Activated naive CD4-positive, alpha-beta T cell treated with anti-CD3 and anti-CD28 coated beads, Interleukin-2, amount 50 U/mL, for 16 hours (primary cell): ENCODE data around the gene MAPK1.
"Not testable (repeated sequence)": the region's sequence is repeated elsewhere in the genome, so short reads cannot be mapped to it uniquely, and the experiment has no call there.

Source experiments
- DNase-seq: peaks from one replicate; pipeline ENCODE4 v3.0.0-alpha.2; 2020

Gene MAPK1

DNA sequence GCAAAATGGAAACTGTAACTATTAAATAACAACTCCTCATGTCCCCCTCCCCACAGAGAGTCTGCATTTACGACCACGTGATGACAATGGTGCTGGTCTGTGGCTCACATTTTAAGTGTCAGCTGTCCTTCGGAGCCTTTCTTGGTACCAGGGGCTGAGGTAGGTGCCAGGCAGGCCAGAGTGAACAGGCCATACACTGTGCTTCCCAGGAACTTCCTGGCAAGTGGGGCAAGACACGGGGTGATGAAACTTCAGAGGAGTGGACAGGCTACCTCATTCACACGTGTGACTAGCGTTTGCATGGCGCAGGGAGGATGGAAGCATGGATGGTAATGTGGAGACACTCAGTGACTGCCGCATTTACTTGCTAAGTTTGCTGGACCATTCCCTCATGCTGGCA, 121.5 kb downstream of the MAPK1 start:
- no peak for DNase-seq

DNA sequence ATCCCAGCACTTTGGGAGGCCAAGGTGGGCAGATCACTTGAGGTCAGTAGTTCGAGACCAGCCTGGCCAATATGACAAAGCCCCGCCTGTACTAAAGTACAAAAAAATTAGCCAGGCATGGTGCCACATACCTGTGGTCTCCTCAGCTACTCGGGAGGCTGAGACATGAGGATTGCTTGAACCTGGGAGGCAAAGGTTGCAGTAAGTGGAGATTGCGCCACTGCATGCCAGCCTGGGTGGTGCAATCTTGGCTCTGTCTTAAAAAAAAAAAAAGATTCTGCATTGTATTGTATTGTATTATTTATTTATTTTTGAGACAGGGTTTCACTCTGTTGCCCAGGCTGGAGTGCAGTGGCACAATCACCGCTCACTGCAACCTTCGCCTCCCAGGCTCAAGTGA, 122.5 kb downstream of the MAPK1 start:
- not testable (repeated sequence) for DNase-seq

DNA sequence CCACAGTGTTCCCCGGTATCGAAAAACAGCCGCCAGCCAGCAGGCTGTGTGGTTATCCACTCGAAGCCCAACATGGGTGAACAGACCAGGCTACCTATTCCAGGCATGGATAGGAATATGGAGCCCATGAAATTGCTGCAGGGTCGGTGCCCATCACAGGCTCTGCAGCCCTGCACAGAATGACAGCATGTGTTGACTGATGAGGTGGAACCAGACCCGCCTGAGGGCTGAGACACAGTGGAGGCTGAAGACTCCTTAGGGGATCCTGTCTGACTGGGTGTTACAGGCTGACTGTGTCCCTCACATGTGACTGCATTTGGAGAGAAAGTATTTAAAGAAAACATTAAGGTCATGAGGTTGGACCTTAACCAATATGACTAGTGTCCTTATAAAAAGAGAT, 125.7 kb downstream of the MAPK1 start:
- DNase-seq = no peak

DNA sequence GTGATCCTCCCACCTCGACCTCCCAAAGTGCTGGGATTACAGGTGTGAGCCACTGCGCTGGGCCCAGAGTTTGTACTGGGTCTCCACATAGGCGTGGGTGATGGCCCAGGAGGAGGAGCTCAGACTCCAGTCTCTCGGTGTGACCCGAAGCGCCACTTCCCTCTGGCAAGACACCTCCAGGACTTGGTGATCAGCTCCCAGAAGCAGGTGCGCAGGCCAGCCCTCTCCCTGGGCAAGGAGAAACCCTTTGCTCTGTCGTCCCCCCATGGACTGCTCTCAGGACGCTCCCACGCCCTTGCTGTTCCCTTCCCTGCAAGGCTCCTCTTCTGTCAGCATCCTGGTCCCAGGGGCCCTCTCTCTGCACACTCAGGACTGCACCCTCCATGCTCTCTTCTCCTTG, 126.4 kb downstream of the MAPK1 start:
- no peak for DNase-seq

DNA sequence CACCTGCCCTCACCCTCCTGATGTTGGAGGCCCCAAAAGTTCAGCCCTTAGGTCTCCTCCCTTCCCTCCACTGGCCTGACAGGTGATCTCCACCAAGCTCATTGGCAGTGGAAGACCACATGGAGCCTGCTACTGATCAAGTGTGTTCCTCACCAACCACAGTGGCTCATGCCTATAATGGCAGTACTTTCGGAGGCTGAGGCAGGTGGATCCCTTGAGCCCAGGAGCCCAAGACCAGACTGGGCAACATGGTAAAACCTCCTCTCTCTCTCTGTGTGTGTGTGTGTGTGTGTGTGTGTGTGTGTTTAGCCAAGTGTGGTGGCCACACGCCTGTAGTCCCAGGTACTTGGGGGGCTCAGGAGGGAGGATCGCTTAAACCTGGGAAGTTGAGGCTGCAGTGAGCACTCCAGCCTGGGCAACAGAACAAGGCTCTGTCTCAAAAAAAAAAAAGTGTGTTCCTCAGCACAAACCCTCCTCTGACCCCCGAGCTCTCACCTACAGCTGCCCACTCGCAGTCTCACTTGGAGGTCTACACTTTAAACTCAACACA, 127.5 kb downstream of the MAPK1 start:
- DNase-seq = no peak

DNA sequence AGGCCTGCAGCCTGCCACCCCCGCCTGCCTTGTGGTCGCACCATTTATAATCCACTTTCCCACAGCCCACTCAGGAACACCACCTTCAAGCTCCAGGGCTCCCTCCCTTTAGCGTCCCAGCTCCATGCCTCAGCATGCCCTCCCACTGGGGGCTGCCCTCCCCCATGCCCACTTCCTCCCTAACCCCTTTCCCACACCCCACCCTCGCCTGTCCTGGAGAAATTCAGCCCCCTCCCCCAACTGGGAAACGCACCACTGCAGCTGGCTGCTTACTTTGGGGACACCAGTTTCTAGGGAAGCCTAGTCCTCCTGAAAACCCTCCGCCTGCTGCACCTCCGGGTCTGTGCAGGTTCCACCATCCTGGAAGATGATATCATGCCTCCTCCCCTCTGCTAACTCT, 128.5 kb downstream of the MAPK1 start:
- no peak for DNase-seq

DNA sequence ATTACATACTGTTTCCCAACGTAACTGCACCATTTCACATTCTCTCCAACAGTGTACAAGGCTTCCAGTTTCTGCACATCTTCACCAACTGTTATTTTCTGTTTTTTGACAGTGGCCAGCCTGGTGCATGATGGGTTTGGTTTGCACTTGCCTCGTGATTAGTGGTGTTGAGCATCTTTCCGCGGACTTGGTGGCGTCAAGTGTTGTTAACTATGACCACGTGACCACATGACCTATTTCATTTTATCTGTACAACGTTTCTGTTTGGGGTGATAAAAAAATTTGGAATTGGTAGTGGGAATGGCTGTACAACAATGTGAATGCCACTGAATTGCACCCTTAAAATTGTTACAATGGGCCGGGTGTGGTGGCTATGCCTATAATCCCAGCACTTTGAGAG, 129.4 kb downstream of the MAPK1 start:
- no peak for DNase-seq

DNA sequence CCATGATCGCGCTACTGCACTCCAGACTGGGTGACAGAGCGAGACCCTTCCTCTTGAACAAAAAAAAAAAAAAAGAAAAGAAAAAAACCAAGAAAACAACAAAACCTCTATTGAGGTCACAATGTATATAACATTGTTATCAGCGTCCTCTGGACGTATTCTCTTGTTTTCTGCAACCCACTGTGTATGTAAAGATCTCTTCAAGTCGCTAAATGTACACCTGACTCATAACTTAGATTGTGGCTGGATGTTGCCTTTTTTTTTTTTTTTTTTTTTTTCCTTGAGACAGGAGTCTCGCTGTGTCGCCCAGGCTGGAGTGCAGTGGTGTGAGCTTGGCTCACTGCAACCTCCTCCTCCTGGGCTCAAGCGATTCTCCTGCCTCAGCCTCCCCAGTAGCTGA, 130.5 kb downstream of the MAPK1 start:
- no peak for DNase-seq

DNA sequence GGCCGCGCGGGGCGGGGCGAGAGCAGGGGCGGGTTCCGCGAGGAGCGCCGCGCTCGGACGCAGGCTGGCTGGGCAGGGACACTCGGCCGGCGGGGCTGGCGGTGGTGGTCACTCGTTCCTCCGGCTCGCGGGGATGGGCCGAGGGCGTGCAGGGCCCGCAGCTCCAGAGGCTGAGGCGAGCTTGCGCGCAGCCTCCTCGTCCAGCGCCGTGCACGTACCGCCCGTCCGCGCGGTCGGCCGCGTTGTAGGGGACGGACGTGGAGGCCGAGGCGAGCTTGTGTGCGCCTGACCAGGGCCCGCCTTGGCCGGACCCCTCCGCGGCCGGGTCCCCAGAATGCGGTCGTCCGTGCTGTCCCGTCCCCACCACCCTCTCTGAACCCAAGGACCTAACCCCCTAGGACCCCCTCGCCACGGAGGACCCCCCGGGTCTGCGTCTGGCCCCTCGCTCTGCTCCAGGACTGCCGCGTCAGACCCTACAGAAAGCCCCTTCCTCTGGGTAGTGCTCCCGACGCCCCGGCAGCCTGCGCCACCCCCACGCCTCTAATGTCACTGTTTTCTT, 131.3 kb downstream of the MAPK1 start:
- DNase-seq = no peak

DNA sequence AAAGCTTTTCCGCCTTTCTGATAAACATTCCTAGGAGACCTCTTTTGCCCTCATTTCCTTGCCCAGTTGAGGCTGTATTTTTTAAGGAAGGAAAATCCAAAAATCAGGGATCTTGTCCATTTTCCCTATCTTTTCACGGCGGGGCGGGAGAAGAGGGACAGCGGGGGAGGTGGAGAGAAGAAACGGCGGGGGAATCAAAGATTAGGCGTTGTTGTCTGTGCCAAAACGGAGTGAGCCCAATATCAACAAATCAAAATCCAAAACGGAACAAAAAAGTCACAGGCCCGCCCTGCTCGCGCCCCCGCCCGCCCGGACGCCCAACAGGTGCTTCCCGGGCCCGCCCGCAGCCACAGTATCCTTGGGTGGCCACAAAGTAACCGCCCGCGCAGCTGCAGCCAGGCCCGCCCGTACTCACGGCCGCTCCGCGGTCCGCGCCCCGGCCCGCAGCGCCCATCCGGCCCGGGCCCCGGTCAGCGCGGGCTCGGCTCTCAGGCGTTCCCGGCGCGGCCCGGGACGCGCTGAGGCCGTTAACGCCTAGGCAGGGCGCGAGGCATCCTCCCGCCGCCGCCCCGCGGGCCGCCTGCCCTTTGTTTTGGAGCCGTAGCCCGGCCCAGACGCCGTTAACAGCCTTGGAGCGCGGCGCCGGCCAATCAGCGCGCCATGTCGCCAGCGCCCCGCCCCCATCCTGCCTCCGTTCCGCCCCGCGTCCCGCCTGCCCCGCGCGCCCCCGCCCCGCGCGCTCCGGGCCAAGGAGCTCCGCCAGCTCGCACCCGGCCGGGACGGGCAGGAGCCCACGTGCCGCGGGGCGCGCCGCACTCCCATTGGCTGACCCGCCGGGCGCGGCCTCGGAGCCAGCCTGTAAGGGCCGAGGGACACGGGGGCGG, 132.0 kb downstream of the MAPK1 start, which contains the start of gene YPEL1:
YPEL1 (minus strand) TSS at position 595 of the 884 bp plus-strand sequence. CDS start 25,050 bp downstream, outside the sequence.
- peak; percentile 94 for DNase-seq

DNA sequence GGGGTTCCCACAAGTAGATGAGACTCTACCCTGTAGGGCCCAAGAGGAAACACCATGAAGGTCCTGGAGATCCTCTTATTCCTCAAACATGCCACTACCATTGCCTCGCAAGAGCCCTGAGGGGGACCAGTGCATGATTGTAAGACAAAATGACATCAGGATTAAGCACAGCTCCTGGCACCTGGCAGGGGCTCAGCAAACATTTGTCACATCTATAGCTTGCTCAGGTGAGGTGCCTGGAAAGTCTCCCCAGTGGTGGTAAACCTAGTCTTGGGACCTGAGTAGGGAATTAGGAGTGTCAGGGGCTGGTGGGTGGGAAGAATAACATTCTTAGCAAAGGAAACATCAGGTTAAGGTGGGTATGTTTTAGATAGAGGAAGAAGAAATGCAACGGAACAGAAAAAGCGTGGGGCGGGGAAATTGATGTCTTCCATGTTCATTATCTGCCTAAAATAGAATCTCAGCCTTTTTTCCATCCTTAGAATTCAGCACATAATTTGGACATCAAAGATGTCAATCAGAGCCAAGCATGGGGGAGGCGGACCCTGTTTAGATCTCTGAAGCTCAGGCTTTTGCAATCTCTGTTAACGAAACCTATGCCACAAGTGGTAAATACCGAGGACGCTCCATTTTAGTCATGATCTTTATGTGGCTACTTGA, 132.8 kb downstream of the MAPK1 start:
- DNase-seq = no peak

DNA sequence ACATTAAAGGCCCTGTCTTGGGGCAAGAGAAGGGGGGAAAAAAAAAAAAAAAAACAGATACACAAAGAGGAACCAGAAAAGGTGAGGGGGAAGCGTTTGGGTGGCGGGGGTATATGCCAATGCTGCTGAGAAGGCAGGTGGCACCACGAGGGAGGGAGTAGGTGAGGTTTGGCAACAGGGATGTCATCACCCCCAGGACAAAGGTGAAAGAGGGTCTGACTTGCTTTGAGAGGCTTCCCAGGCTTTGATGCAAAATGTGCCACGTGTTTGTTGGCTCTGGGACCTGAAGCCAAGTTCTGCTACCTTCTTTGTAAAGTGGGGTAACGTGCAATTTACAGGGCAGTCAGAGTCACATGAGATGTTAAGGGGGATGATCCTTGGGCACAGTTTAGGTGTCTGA, 135.9 kb downstream of the MAPK1 start:
- no peak for DNase-seq

DNA sequence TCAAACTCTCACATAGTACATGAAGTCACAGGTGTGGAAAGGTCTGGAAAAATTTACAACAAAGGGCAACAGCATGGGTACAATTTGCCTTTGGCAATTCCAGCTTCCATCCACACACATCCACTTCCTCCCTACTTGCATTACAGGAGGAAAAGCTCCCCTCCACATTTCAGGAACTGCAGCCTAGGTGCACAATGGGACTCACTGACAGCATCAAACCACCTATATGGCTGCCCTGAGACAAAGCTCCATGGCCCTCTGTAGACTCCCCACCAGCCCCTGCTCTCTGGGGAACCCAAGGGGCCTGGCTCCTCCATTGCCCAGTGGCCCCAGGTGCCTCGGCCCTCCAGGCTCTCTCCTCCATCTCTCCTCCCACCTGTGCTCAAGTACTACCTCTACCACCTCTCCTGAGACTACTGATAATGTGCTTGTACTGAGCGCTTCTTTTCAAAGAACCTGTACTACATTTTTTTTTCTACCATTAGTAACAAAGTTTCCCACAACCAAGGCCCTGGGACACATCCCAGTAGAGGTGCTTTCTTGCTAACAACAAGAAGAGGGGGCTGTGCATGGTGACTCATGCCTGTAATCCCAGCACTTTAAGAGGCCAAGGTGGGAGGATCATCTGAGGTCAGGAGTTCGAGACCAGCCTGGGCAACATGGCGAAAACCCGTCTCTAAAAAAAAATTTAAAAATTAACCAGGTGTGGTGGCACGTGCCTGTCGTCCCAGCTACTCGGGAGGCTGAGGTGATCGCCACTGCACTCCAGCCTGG, 136.7 kb downstream of the MAPK1 start:
- no peak for DNase-seq

DNA sequence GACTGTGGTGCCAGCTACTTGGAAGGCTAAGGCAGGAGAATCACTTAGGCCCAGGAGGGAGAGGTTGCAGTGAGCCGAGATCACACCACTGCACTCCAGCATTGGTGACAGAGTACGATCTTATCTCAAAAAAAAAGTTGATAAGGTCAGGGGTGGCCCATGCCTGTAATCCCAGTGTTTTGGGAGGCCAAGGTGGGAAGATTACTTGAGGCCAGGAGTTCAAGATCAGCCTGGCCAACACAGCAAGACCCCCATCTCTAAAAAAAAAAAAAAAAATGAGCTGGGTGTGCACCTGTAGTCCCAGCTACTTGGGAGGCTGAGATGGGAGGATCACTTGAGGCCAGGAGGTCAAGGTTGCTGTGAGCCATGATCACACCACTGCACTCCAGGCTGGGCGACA, 138.3 kb downstream of the MAPK1 start:
- DNase-seq = not testable (repeated sequence)

DNA sequence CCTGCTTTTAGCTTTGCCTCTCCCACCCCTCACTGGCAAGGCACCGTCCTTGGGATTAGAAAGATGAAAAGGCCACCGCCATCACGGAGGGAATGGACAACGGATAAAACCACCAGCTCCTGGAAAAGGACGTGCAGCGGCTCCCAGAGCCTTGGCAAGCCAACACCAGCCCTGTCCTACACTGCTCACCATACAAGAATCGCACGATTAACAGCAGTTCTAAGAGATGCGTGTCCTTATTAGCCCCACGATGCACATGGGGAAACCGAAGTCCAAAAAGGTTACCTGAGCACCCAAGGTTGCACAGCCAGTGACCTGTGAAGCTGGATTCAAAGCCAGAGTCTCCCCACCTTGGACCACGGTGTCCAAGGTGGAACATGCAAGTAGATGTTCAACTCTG, 139.2 kb downstream of the MAPK1 start:
- no peak for DNase-seq

DNA sequence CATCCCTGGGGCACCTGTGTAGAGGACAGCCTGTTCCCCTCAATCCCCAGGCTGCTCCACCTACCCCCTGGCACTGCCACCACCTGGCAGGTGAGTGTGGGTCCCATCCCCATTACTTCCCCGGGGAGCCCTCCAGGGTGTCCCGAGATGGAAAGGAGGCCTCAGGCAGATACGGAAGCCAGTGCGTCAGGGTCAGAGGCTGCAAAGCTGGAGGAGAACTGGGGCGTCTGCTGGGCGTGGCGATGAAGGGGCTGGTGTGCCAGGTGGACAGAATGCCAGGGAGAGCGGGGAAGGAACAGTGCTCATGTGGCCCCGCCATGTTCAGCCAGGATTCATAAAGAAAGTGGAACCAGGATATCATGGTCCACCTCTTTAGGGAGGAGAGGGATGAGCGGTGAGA, 139.7 kb downstream of the MAPK1 start:
- no peak for DNase-seq

DNA sequence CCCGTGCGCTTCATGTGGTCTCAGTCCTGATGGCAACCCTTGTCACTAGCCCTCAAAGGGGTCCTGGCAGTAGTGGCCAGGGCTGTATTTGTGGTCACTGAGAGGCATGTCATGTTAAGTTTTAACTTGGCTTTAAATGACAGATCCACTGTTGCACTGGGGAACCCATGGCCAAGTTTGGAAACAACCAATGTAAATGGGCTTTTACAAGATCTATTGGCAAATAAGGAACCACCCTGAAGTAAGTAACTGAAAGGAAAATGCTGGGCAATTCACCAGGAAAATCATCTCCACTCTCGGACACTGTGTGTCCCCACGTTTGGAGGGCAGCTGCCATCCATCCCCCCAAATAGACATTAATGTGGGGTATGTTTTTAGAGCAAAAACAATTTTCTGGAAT, 140.3 kb downstream of the MAPK1 start:
- DNase-seq = no peak

DNA sequence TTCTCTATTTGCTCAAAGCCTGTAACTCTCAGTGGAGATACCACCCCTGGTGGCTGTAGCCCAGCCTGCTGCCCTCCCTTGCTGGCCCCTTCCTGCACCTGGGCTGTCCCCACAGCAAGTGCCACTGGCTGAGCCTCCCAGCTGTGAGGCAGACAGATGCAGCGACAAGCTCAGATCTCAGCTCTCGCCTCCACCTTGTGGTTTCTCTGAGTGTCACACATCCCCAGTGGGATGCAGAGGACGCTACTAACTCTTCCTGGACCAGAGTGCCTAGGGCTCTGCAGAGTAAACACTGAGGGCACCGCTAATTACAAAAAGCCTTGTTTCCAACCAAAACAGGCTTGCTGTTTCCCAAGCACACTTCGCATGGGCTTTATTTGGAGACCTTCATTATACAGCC, 140.8 kb downstream of the MAPK1 start:
- DNase-seq = no peak

DNA sequence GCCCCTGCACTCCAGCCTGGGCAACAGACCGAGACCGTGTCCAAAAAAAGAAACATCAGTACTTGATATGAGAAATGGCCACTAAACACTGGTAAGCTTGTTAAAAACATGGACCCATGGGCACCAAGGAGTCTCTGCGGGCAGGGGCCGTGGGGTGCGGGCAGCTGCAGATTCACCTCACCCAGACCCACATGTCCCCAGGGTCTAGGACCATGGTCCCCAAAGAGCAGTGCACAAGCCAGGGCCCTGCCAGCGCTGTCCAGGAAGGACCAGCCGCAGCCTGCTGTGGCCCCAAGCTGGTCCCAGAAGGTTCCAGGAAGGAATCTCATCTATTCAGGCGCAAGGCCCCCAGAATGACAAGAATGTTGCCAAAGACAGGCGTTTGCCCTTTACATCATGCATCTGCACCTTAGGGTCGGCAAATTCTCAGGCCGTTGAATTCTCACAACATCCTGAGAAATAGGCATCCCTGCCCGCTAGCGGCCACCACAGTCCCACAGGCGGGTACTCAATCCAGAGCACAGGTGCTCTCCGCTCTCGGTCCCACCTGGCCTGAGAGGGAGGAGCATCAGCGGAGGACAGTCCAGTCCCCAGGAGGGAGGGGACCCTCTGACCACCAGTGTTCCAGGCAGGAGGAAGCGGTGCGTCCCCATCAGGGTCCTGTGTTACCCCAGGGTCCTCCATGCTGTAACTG, 141.3 kb downstream of the MAPK1 start:
- no peak for DNase-seq

DNA sequence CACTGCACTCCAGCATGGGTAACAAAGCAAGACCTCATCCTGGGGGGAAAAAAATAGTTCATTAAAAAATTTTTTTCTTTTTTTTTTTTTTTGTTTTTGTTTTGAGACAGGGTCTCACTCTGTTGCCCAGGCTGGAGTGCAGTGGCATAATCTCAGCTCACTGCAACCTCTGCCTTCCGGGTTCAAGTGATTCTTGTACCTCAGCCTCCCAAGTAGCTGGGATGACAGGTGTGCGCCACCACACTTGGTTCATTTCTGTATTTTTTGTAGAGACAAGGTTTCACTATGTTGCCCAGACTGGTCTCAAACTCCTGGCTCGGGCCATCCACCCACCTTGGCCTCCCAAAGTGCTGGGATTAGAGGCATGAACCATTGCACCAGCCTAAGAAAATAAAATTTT, 142.9 kb downstream of the MAPK1 start:
- not testable (repeated sequence) for DNase-seq

DNA sequence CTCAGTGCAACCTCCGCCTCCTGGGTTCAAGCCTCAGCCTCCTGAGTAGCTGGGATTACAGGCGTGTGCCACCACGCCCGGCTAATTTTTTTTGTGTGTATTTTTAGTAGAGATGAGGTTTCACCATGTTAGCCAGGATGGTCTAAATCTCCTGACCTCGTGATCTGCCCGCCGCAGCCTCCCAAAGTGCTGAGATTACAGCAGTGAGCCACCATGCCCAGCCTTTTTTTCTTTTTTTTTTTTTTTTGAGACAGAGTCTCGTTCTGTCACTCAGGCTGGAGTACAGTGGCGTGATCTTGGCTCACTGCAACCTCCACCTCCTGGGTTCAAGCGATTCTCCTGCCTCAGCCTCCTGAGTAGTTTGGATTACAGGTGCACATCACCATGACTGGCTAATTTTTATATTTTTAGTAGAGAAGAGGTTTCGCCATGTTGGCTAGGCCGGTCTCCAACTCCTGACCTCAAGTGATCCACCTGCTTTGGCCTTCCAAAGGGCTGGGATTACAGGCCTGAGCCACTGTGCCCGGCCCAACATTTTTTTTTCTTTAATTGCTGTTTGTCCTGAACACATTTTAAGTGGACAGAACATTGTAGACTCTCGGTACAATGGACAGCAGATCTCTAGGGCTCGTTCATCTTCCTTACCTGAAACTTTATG, 146.1 kb downstream of the MAPK1 start:
- DNase-seq = not testable (repeated sequence)
